D721Med (cell line): ENCODE data around the gene SLCO2A1.

Source experiments
- DNase-seq: peaks from one replicate; pipeline ENCODE4 v3.0.0; 2011; ENCODE audit warnings: low spot score; ENCODE audit not compliant: insufficient read length
- FAIRE-seq: peaks from 2 replicates; lab custom pipeline; 2011; peaks lifted over from hg19 to GRCh38; lab: Jason Lieb, UNC
- TF ChIP-seq, protein P1 (sequence below): IDR thresholded peaks from 2 replicates; pipeline ENCODE4 v1.5.1; 2012; ENCODE audit warnings: mild to moderate bottlenecking, control low read depth; ENCODE audit not compliant: insufficient read depth; ENCODE audit errors: missing control alignments

Gene SLCO2A1

DNA sequence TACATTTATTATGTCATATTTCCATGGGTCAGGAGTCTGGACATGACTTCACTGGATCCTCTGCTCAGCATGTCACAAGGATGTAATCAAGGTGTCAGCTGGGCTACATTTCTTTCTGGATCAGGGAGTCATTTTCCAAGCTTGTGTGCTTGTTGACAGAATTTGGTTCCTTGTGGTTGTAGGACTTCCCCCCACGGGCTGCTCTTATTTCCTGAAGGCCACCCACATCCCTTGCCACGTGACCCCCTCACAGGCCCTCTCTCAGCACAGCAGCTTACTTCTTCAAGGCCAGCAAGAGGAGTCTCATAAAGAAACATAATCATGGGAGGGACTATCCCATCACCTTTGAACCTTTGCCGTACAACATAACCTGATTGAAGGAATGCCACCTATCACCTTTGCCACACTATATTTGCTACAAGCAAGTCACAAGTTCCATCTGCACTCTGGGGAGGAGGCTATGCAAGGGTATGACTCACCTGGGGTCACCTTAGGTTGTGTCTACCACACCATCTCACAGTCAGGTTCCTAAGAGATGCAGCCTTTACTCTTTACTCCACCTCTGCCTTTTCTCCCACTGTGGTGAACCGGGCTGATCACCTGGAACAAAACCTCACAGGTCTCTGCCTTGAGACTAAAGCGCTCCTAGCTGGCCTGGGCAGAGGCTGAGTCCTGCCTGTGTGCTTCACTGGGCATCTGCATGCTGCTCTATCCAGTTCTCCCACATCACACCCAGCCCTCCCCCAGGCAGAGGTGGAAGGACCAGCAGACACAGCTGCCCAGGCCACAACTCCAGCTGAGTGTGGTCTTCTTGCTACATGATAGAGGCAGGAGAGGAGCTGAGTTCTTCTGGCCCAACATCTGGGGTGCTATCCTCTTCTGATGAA is 147.5 kb downstream of the SLCO2A1 start:
- TF ChIP-seq, protein P1, sequence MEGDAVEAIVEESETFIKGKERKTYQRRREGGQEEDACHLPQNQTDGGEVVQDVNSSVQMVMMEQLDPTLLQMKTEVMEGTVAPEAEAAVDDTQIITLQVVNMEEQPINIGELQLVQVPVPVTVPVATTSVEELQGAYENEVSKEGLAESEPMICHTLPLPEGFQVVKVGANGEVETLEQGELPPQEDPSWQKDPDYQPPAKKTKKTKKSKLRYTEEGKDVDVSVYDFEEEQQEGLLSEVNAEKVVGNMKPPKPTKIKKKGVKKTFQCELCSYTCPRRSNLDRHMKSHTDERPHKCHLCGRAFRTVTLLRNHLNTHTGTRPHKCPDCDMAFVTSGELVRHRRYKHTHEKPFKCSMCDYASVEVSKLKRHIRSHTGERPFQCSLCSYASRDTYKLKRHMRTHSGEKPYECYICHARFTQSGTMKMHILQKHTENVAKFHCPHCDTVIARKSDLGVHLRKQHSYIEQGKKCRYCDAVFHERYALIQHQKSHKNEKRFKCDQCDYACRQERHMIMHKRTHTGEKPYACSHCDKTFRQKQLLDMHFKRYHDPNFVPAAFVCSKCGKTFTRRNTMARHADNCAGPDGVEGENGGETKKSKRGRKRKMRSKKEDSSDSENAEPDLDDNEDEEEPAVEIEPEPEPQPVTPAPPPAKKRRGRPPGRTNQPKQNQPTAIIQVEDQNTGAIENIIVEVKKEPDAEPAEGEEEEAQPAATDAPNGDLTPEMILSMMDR, result no peak
- DNase-seq (no peak), FAIRE-seq (no peak)

DNA sequence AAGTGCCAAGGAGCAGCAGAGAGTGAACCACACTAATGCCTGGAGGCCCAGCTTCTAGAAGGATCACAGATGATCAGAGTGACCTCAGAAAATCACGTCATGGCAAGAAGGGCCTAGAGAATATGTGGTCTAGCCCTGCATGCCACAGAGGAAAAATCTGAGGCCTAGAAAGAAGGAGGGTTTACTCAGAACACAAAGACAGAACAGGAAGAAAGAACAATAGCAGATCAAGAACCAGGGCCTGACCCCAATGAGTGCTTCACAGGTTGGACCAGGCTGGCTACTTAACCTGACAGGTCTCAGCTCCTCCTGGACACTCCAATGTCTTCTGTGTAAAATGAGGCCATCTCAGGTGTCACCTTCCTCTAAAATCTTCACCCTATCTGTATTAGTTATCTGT is 148.2 kb downstream of the SLCO2A1 start:
- TF ChIP-seq, protein P1, result no peak
- DNase-seq (no peak), FAIRE-seq (no peak)

DNA sequence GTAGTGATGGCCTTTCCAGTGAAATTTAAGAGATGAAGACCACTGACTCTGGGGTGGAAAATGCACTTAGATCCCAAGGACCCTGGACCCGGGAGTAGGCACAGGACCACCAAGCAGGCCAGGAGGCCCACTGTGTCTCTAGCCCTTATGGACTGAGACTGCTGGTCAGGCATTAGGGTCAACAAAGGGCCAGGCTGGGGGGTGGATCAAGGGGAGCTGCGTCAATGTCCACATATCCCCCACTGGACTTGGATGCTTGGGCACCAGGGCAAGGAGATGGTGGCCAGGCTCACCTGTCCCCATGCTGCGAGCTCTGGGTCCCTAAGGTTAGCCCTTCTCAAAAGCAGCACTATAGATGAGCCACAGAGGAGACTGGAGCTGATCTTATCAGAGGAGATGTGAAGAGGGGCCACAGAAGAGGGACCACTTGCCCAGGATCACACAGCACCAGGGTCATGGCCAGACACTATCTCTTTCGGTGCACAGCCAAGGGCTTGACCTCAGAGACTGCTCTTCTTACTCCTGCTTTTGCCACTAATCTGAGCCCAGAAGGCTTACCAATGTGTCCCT is 148.8 kb downstream of the SLCO2A1 start:
- TF ChIP-seq, protein P1, result no peak
- FAIRE-seq, result no peak
- DNase-seq, result no peak

DNA sequence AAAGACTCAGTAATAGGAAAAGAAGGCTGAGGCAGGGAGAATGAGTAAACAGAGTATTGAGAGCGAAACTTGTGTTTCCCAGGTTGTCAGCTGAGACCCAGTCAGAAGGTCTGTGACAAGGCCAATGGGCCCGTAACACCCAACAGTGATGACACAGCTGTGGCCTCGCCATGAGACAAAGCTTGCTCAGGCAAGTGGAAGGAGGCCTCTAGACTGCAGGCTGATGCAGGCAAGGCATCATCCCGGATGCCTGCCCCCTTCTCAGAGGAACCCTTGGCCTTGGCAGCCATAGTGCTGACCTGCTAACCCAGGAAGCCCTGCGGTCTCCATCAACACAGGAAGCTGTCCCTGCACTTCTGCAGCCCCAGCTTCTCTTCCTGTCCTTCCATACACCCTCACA is 149.4 kb downstream of the SLCO2A1 start:
- DNase-seq (no peak), FAIRE-seq (no peak)
- TF ChIP-seq, protein P1, result no peak

DNA sequence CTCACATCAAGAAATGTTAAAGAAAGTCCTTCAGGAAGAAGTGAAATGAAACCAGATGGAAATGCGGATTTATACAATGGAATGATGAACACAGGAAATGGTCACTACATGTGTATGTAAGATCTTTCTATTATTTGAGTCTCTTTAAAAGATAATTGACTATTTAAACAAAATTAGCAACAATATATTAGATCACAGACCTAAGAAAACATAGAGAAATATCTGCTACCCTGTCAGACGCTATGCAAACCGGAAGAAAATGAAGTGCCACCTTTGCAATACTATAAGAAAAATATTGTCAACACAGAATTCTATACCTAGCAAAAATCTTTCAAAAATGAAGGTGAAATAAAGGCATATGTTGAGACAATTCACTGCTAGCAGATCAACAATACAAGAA is 151.2 kb downstream of the SLCO2A1 start:
- no peak for FAIRE-seq
- TF ChIP-seq, protein P1, result no peak
- no peak for DNase-seq
